HepG2 (cell line): Measurements from ENCODE around the gene SLC25A23. TPM values are rescaled to one million over a fixed set of nuclear protein-coding genes. Genes with fewer than 3 reads are reported as not detected.

ENCODE experiments used
- EP300 ChIP-seq, 3 experiments: sonication (generic) in 1 of 3; formaldehyde crosslinking in 1 of 3; IDR thresholded peaks; 2 replicates each; pipeline versions ENCODE4 v1.5.1 to v1.6.1; 2011 to 2020; ENCODE audit warnings: low read depth in 2 of 3, low read length in 2 of 3, borderline replicate concordance in 1 of 3, improper control_type of control experiment in 1 of 3, mild to moderate bottlenecking in 1 of 3, missing genetic modification reagents in 1 of 3, moderate library complexity in 1 of 3
- GMEB2 ChIP-seq: IDR thresholded peaks from 2 replicates; pipeline ENCODE4 v1.6.1; 2016; ENCODE audit warnings: missing biosample characterization, missing genetic modification reagents, low read depth
- HDAC1 ChIP-seq: sonication (generic); formaldehyde crosslinking; IDR thresholded peaks from 2 replicates; pipeline ENCODE4 v1.5.1; 2020; ENCODE audit warnings: mild to moderate bottlenecking, missing genetic modification reagents
- HNRNPH1 ChIP-seq: fragments of 200-400 bp; formaldehyde crosslinking; optimal IDR thresholded peaks from 2 replicates; pipeline ENCODE3; 2017; ENCODE audit warnings: mild to moderate bottlenecking, low read depth, low read length
- HOXA5 ChIP-seq: sonication (generic); formaldehyde crosslinking; IDR thresholded peaks from 2 replicates; pipeline ENCODE4 v1.4.0; 2020; ENCODE audit warnings: missing genetic modification reagents
- HOXD1 ChIP-seq: sonication (generic); formaldehyde crosslinking; IDR thresholded peaks from 2 replicates; pipeline ENCODE4 v1.5.0; 2020; ENCODE audit warnings: missing genetic modification reagents
- MLLT10 ChIP-seq: sonication (generic); formaldehyde crosslinking; IDR thresholded peaks from 2 replicates; pipeline ENCODE4 v1.4.0; 2020; ENCODE audit warnings: missing genetic modification reagents
- NFE2L1 ChIP-seq: sonication (generic); formaldehyde crosslinking; IDR thresholded peaks from 2 replicates; pipeline ENCODE4 v1.4.0; 2020; ENCODE audit warnings: missing genetic modification reagents, mild to moderate bottlenecking, borderline replicate concordance
- NFE2L2 ChIP-seq: fragments of 150-350 bp; IDR thresholded peaks from 2 replicates; pipeline ENCODE4 v1.6.1; 2014; ENCODE audit warnings: low read length
- PITX1 ChIP-seq: sonication (generic); formaldehyde crosslinking; IDR thresholded peaks from 2 replicates; pipeline ENCODE4 v1.5.1; 2020; ENCODE audit warnings: mild to moderate bottlenecking, missing genetic modification reagents
- PPARG ChIP-seq: conservative IDR thresholded peaks from 2 replicates; pipeline ENCODE4 v1.6.1; 2016; ENCODE audit warnings: missing biosample characterization, missing genetic modification reagents
- RARG ChIP-seq: sonication (generic); formaldehyde crosslinking; IDR thresholded peaks from 2 replicates; pipeline ENCODE4 v1.4.0; 2020; ENCODE audit warnings: low read depth, mild to moderate bottlenecking, missing genetic modification reagents
- SNRNP70 ChIP-seq: fragments of 200-400 bp; formaldehyde crosslinking; IDR thresholded peaks from 2 replicates; pipeline ENCODE4 v1.6.1; 2017; ENCODE audit warnings: mild to moderate bottlenecking, low read depth, low read length, moderate library complexity
- STAT6 ChIP-seq: sonication (generic); formaldehyde crosslinking; IDR thresholded peaks from 2 replicates; pipeline ENCODE4 v1.4.0; 2020; ENCODE audit warnings: missing genetic modification reagents, mild to moderate bottlenecking, borderline replicate concordance
- SUZ12 ChIP-seq: fragments of 150-350 bp; IDR thresholded peaks from 2 replicates; pipeline ENCODE4 v1.6.1; 2014; ENCODE audit warnings: low read depth, low read length
- ZBTB20 ChIP-seq: sonication (generic); formaldehyde crosslinking; IDR thresholded peaks from 2 replicates; pipeline ENCODE4 v1.8.1; 2023; ENCODE audit warnings: missing genetic modification reagents, low read depth, mild to moderate bottlenecking, borderline replicate concordance
- ZEB1 ChIP-seq: IDR thresholded peaks from 2 replicates; pipeline ENCODE4 v1.6.1; 2012; ENCODE audit warnings: mild to moderate bottlenecking, low read depth, inconsistent platforms; ENCODE audit not compliant: insufficient replicate concordance
- ZNF207 ChIP-seq: fragments of 450-650 bp; IDR thresholded peaks from 2 replicates; pipeline ENCODE4 v1.6.1; 2016; ENCODE audit warnings: antibody characterized with exemption, borderline replicate concordance
- ZNF546 ChIP-seq: sonication (generic); formaldehyde crosslinking; conservative IDR thresholded peaks from 2 replicates; pipeline ENCODE4 v1.8.1; 2023; ENCODE audit warnings: mild to moderate bottlenecking, missing genetic modification reagents
- ZNF605 ChIP-seq: sonication (generic); formaldehyde crosslinking; IDR thresholded peaks from 2 replicates; pipeline ENCODE4 v1.8.0; 2022; ENCODE audit warnings: mild to moderate bottlenecking, missing genetic modification reagents
- ZNF703 ChIP-seq: sonication (generic); formaldehyde crosslinking; IDR thresholded peaks from 2 replicates; pipeline ENCODE4 v1.5.1; 2020; ENCODE audit warnings: missing genetic modification reagents, mild to moderate bottlenecking, moderate library complexity, borderline replicate concordance
- ZNF850 ChIP-seq: sonication (generic); formaldehyde crosslinking; conservative IDR thresholded peaks from 2 replicates; pipeline ENCODE4 v1.9.0; 2021; ENCODE audit warnings: mild to moderate bottlenecking, missing genetic modification reagents
- polyA plus RNA-seq, 8 experiments: library from polyadenylated mRNA; depleted of rRNA in 3 of 8; stranded (reverse) in 7 of 8; unstranded in 1 of 8; fragments of >200 nt; fragmentation: Illumina TruSeq in 4 of 8; extraction: Trizol in 4 of 8; gene quantifications; 2 replicates each; pipeline versions ENCODE4 v1.2.1 to v1.2.3, GENCODE V29; 2011 to 2016; ENCODE audit warnings: low read depth in 4 of 8, missing spikeins in 1 of 8, mixed read lengths in 1 of 8; ENCODE audit not compliant: insufficient read depth in 1 of 8
- total RNA-seq, 5 experiments: library from RNA; depleted of rRNA; stranded (reverse); fragments of >200 nt; fragmentation: Illumina TruSeq; extraction: Trizol; gene quantifications; 2 replicates each; pipeline ENCODE4 v1.2.3, GENCODE V29; 2016; ENCODE audit warnings: low read depth in 1 of 5
- TF ChIP-seq, protein P1 (sequence below): sonication (generic); formaldehyde crosslinking; IDR thresholded peaks from 2 replicates; pipeline ENCODE4 v1.4.0; 2020; ENCODE audit warnings: mild to moderate bottlenecking, low read depth, missing genetic modification reagents
- TF ChIP-seq, protein P2 (sequence below): sonication (generic); formaldehyde crosslinking; IDR thresholded peaks from 2 replicates; pipeline ENCODE4 v1.8.0; 2022; ENCODE audit warnings: missing genetic modification reagents, low read depth, mild to moderate bottlenecking, borderline replicate concordance

Gene SLC25A23
- total and polyA plus RNA-seq, 2 of the 13 experiments (the other 11 are each of a cell fraction or from before 2014, with no cell fraction given), result 12.4 to 15.2 TPM

DNA sequence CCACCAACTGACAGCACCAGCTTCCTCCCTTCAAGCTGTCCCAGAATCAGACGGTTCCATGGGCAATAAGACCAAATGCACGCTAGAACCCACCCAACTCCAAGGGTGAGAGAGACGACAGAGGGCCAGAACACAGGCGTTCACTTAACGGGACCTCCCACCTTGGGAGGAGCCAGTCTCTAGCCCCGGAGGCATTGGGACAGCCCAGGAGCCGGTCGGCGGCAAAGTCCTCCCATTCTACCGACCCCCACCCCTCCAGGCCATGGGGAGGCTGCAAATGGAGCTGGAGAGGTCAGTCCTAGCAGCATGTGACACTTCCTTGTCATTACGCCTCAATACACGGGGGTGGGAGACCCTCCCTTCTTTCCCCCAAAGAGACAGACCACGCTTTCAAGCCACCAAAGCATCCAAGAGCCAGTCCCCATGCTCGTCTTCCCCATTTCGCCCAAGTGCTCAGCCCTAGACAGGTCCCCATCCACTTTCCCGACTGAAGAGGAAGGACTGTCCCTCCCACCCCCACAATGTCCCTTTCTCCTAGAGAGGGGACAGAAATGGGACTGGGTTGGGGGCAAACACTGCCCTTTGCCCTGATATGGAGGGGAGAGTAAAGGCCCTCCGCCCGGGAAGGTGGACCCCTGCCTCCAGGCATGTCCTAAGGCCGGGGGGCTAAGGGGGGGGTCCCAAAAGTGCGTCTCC is 35.9 kb downstream of the SLC25A23 start (continued):
- TF ChIP-seq, protein P1, sequence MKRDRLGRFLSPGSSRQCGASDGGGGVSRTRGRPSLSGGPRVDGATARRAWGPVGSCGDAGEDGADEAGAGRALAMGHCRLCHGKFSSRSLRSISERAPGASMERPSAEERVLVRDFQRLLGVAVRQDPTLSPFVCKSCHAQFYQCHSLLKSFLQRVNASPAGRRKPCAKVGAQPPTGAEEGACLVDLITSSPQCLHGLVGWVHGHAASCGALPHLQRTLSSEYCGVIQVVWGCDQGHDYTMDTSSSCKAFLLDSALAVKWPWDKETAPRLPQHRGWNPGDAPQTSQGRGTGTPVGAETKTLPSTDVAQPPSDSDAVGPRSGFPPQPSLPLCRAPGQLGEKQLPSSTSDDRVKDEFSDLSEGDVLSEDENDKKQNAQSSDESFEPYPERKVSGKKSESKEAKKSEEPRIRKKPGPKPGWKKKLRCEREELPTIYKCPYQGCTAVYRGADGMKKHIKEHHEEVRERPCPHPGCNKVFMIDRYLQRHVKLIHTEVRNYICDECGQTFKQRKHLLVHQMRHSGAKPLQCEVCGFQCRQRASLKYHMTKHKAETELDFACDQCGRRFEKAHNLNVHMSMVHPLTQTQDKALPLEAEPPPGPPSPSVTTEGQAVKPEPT (CRISPR knock-in tag), result no peak
- TF ChIP-seq HNRNPH1 (peak; percentile 35), EP300 (IDR thresholded peaks at IDR 0.05; ENCODE audit: low read depth in 2 of 2, low read length in 2 of 2) (no peak), EP300 (CRISPR knock-in tag; IDR thresholded peaks at IDR 0.05; ENCODE audit: borderline replicate concordance) (no peak), SUZ12 (no peak), ZNF850 (CRISPR knock-in tag) (no peak), ZNF703 (CRISPR knock-in tag) (no peak), PITX1 (CRISPR knock-in tag) (peak; percentile 62; the same call in 1 of the 2 replicates), STAT6 (no peak), HOXA5 (CRISPR knock-in tag) (no peak), ZNF605 (CRISPR knock-in tag) (no peak), ZBTB20 (CRISPR knock-in tag) (no peak), HDAC1 (CRISPR knock-in tag) (0 out of 2 replicates have a peak, but pooled peaks have one; percentile 22), RARG (CRISPR knock-in tag) (no peak), NFE2L2 (no peak), HOXD1 (CRISPR knock-in tag) (no peak), GMEB2 (CRISPR knock-in tag) (no peak), NFE2L1 (CRISPR knock-in tag) (no peak), ZEB1 (no peak), MLLT10 (CRISPR knock-in tag) (no peak), ZNF546 (CRISPR knock-in tag) (no peak), ZNF207 (no peak), SNRNP70 (no peak), PPARG (CRISPR knock-in tag) (no peak)
- TF ChIP-seq, protein P2, sequence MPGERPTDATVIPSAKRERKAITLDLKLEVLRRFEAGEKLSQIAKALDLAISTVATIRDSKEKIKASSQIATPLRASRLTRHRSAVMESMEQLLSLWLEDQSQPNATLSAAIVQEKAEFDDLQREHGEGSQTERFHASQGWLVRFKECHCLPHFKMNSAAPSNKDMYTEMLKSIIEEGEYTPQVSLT (CRISPR knock-in tag), result no peak
